Astrocyte (in vitro differentiated cells and primary cell): ENCODE results near the gene SORT1.

Experiments used
- CTCF ChIP-seq: IDR thresholded peaks from 2 replicates; pipeline ENCODE4 v1.5.1; 2011; ENCODE audit warnings: low read depth, mild to moderate bottlenecking, inconsistent platforms, low read length, moderate library complexity; ENCODE audit not compliant: insufficient read depth
- EZH2 ChIP-seq: IDR thresholded peaks from 2 replicates; pipeline ENCODE4 v1.6.1; 2012; ENCODE audit warnings: mild to moderate bottlenecking, low read length, inconsistent platforms; ENCODE audit not compliant: insufficient read depth

GRCh38 chr1:109265016-109265415, 132.7 kb downstream of the SORT1 start:
- TF ChIP-seq EZH2 = no peak
- no peak for TF ChIP-seq CTCF
